B cell (primary cell): ENCODE results near the gene PRICKLE2. TPM values are rescaled to one million over a fixed set of nuclear protein-coding genes. Genes with fewer than 3 reads are reported as not detected.

Experiments
- ATAC-seq: fragments of 200-7000 bp; cut with Tn5 transposase; one replicate; pipeline ENCODE4 v1.10.0; 2021; ENCODE audit warnings: low read depth, mild to moderate bottlenecking, moderate number of reproducible peaks, moderate library complexity
- CTCF ChIA-PET: fragments of 350-600 bp; sonication (Branson Sonifier 250); formaldehyde crosslinking; loops from one replicate; lab custom pipeline; 2021; ENCODE audit warnings: antibody characterized with exemption, inconsistent platforms; lab: Charles Lee
- POLR2A ChIA-PET: fragments of 350-600 bp; sonication (Branson Sonifier 250); formaldehyde crosslinking; loops from one replicate; lab custom pipeline; 2021; ENCODE audit warnings: antibody characterized with exemption; lab: Charles Lee
- DNase-seq: peaks from one replicate; pipeline ENCODE4 v3.0.0; 2013
- H2AFZ ChIP-seq: 2 replicates; pipeline ENCODE4 v1.6.1; 2012; ENCODE audit warnings: mild to moderate bottlenecking, low read depth, low read length; ENCODE audit not compliant: insufficient read depth, poor library complexity, severe bottlenecking
- H3K27ac ChIP-seq, 2 donors: 1 replicate in 1 of 2; 2 replicates in 1 of 2; pipeline ENCODE4 v1.5.1; 2012 to 2013; ENCODE audit warnings: low read length in 2 of 2, mild to moderate bottlenecking in 2 of 2, moderate library complexity in 1 of 2
- H3K27me3 ChIP-seq, 4 experiments: fragments of 200-600 bp in 1 of 4; sonication (generic) in 1 of 4; replicated peaks in 1 of 4; 1 replicate in 2 of 4; 2 replicates in 2 of 4; pipeline versions ENCODE4 v1.6.1 to v1.7.0; 2013 to 2016; ENCODE audit warnings: low read length in 3 of 4, mild to moderate bottlenecking in 2 of 4, mixed read lengths in 1 of 4, moderate library complexity in 1 of 4; ENCODE audit not compliant: insufficient read depth in 4 of 4, control insufficient read depth in 3 of 4; ENCODE audit errors: control extremely low read depth in 1 of 4
- H3K36me3 ChIP-seq, 2 experiments: replicated peaks in 1 of 2; 1 replicate in 1 of 2; 2 replicates in 1 of 2; pipeline versions ENCODE4 v1.6.1 to v1.7.1; 2013; ENCODE audit warnings: low read length in 1 of 2; ENCODE audit not compliant: insufficient read depth in 2 of 2, control insufficient read depth in 1 of 2; ENCODE audit errors: control extremely low read depth in 1 of 2, extremely low read depth in 1 of 2
- H3K4me1 ChIP-seq, 2 donors: fragments of 200-600 bp in 1 of 2; sonication (generic) in 1 of 2; 1 replicate in 1 of 2; 2 replicates in 1 of 2; pipeline versions ENCODE4 v1.5.1 to v1.6.1; 2013 to 2017; ENCODE audit warnings: low read length in 2 of 2; ENCODE audit not compliant: control insufficient read depth in 2 of 2, insufficient read depth in 2 of 2
- H3K4me2 ChIP-seq: replicated peaks from 2 replicates; pipeline ENCODE3; 2012; ENCODE audit warnings: mild to moderate bottlenecking, low read depth, low read length; ENCODE audit not compliant: poor library complexity, severe bottlenecking
- H3K4me3 ChIP-seq, 5 experiments: fragments of 200-600 bp in 1 of 5; sonication (generic) in 1 of 5; 1 replicate in 3 of 5; 2 replicates in 2 of 5; pipeline versions ENCODE4 v1.5.1 to v1.7.0; 2011 to 2016; ENCODE audit warnings: low read length in 4 of 5, mild to moderate bottlenecking in 4 of 5, low read depth in 2 of 5, control low read depth in 1 of 5, moderate library complexity in 1 of 5; ENCODE audit not compliant: insufficient read depth in 1 of 5; ENCODE audit errors: control extremely low read depth in 1 of 5, extremely low read depth in 1 of 5
- H3K79me2 ChIP-seq: fragments of 200-600 bp; sonication (generic); one replicate; pipeline ENCODE4 v1.6.0; 2016; ENCODE audit warnings: low read length; ENCODE audit not compliant: control insufficient read depth, insufficient read depth
- H3K9ac ChIP-seq: fragments of 200-600 bp; sonication (generic); 2 replicates; pipeline ENCODE4 v1.6.1; 2017; ENCODE audit warnings: mild to moderate bottlenecking, low read length, moderate library complexity
- H3K9me3 ChIP-seq, 3 donors: one replicate each; pipeline versions ENCODE4 v1.6.1 to v1.7.1; 2013; ENCODE audit warnings: low read length in 2 of 3; ENCODE audit not compliant: control insufficient read depth in 2 of 3, insufficient read depth in 1 of 3; ENCODE audit errors: control extremely low read depth in 1 of 3
- H4K20me1 ChIP-seq: 2 replicates; pipeline ENCODE4 v1.6.0; 2012; ENCODE audit warnings: mild to moderate bottlenecking, low read length; ENCODE audit not compliant: insufficient read depth, control insufficient read depth, poor library complexity, severe bottlenecking
- H3K27ac Mint-ChIP-seq: one replicate; pipeline ENCODE4 v1.8.0; 2021; ENCODE audit warnings: mixed read lengths
- H3K27me3 Mint-ChIP-seq: one replicate; pipeline ENCODE4 v1.8.0; 2021; ENCODE audit warnings: mixed read lengths
- H3K4me1 Mint-ChIP-seq: one replicate; pipeline ENCODE4 v1.8.0; 2021; ENCODE audit warnings: mixed read lengths
- H3K4me3 Mint-ChIP-seq: one replicate; pipeline ENCODE4 v1.8.0; 2021; ENCODE audit warnings: mixed read lengths
- H3K9me3 Mint-ChIP-seq: one replicate; pipeline ENCODE4 v1.8.0; 2022; ENCODE audit warnings: mixed read lengths; ENCODE audit not compliant: insufficient read depth
- EZH2 ChIP-seq: IDR thresholded peaks from 2 replicates; pipeline ENCODE4 v1.6.1; 2012; ENCODE audit warnings: borderline replicate concordance, low read depth, mild to moderate bottlenecking, moderate library complexity, low read length; ENCODE audit not compliant: insufficient read depth, poor library complexity, severe bottlenecking
- WGBS: methylation state at CpG from one replicate; pipeline ENCODE4 v1.1.5; 2013; ENCODE audit warnings: missing lambda C conversion rate; ENCODE audit not compliant: insufficient coverage; 5-methylcytosine and 5-hydroxymethylcytosine counted together
- intact Hi-C: fragments of 100-400 bp; cut with micrococcal nuclease; formaldehyde crosslinking; loops from one replicate; pipeline ENCODE4 v1.10.0; 2022
- polyA plus RNA-seq: library from polyadenylated mRNA; depleted of rRNA; stranded (reverse); fragments of >200 nt; gene quantifications from 2 replicates; pipeline ENCODE4 v1.2.3, GENCODE V29; 2012
- total RNA-seq, 2 donors: library from RNA; stranded (reverse); fragments of 120-200 nt in 1 of 2; gene quantifications; 1 replicate in 1 of 2; 2 replicates in 1 of 2; pipeline versions ENCODE4 v1.2.3 to v1.2.4, GENCODE V29; 2013 to 2022
- TF ChIP-seq, protein P1 (sequence below): fragments of 200-600 bp; IDR thresholded peaks from one replicate; pipeline ENCODE4 v1.8.0; 2022; ENCODE audit warnings: antibody characterized with exemption, mild to moderate bottlenecking

Gene PRICKLE2
- total and polyA plus RNA-seq, 2 donors (not counting 1 experiment from before 2014, with no cell fraction given), result 0.30 to 1.4 TPM

GRCh38 chr3:64082961-64083541 is 142.2 kb downstream of the PRICKLE2 start:
- H3K9me3 Mint-ChIP-seq, result no peaks in the 10 kb centered on the region
- peaks cover 11% of the 10 kb centered on the region for H3K27me3 Mint-ChIP-seq
- H3K4me2 ChIP-seq, result no peak overlapping the region
- no peaks in the 10 kb centered on the region for H3K79me2 ChIP-seq
- H3K27me3 ChIP-seq, result no peaks in the 10 kb centered on the region
- no peak for DNase-seq
- no peak overlapping the region for H3K27ac ChIP-seq
- H3K4me1 Mint-ChIP-seq, result peaks cover 9% of the 10 kb centered on the region
- H3K4me1 ChIP-seq, result no peaks in the 10 kb centered on the region
- no peaks in the 10 kb centered on the region for H3K36me3 ChIP-seq
- H4K20me1 ChIP-seq, result no peaks in the 10 kb centered on the region
- ATAC-seq, result no peak
- no peak for TF ChIP-seq EZH2
- TF ChIP-seq, protein P1, sequence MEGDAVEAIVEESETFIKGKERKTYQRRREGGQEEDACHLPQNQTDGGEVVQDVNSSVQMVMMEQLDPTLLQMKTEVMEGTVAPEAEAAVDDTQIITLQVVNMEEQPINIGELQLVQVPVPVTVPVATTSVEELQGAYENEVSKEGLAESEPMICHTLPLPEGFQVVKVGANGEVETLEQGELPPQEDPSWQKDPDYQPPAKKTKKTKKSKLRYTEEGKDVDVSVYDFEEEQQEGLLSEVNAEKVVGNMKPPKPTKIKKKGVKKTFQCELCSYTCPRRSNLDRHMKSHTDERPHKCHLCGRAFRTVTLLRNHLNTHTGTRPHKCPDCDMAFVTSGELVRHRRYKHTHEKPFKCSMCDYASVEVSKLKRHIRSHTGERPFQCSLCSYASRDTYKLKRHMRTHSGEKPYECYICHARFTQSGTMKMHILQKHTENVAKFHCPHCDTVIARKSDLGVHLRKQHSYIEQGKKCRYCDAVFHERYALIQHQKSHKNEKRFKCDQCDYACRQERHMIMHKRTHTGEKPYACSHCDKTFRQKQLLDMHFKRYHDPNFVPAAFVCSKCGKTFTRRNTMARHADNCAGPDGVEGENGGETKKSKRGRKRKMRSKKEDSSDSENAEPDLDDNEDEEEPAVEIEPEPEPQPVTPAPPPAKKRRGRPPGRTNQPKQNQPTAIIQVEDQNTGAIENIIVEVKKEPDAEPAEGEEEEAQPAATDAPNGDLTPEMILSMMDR, result no peak
- ChIA-PET POLR2A (no interaction called here), CTCF (no interaction called here)
- H3K4me3 ChIP-seq, result no peak overlapping the region
- H3K9me3 ChIP-seq, result no peaks in the 10 kb centered on the region
- 73% methylated on average over 7 of the region's 7 CpGs for WGBS
- H3K27ac Mint-ChIP-seq, result no peak overlapping the region
- intact Hi-C loops, result no loop called here
- no peak overlapping the region for H3K9ac ChIP-seq
- H3K4me3 Mint-ChIP-seq, result no peak overlapping the region
- H2AFZ ChIP-seq, result no peak overlapping the region

GRCh38 chr3:64082411-64082810 is 142.9 kb downstream of the PRICKLE2 start:
- TF ChIP-seq, protein P1, result no peak
- no peak for TF ChIP-seq EZH2
- Histone ChIP-seq H3K4me3 (no peak overlapping the region), H3K79me2 (no peaks in the 10 kb centered on the region), H4K20me1 (no peaks in the 10 kb centered on the region), H3K36me3 (no peaks in the 10 kb centered on the region), H3K9me3 (no peaks in the 10 kb centered on the region), H3K27me3 (no peaks in the 10 kb centered on the region), H3K27ac (no peak overlapping the region), H3K4me1 (no peaks in the 10 kb centered on the region), H3K9ac (no peak overlapping the region), H3K4me2 (no peak overlapping the region), H2AFZ (no peak overlapping the region)
- ATAC-seq (no peak), DNase-seq (no peak)
- H3K4me3 Mint-ChIP-seq, result no peak overlapping the region
- intact Hi-C loops, result no loop called here
- POLR2A ChIA-PET, result no interaction called here
- no peaks in the 10 kb centered on the region for H3K9me3 Mint-ChIP-seq
- H3K4me1 Mint-ChIP-seq, result peaks cover 9% of the 10 kb centered on the region
- no CpG with 5 or more reads among the region's 3 CpGs for WGBS
- H3K27me3 Mint-ChIP-seq, result peaks cover 11% of the 10 kb centered on the region
- no peak overlapping the region for H3K27ac Mint-ChIP-seq
- CTCF ChIA-PET, result no interaction called here
